Smooth muscle cell (in vitro differentiated cells): Measurements from ENCODE around the gene MSMP. TPM values are rescaled to one million over a fixed set of nuclear protein-coding genes. Genes with fewer than 3 reads are reported as not detected.

ENCODE experiments used
- DNase-seq: peaks from one replicate; lab custom pipeline; 2025; ENCODE audit not compliant: unreplicated experiment; lab: John Stamatoyannopoulos, UW
- H2AFZ ChIP-seq: fragments of 200-600 bp; sonication (generic); 2 replicates; pipeline ENCODE4 v1.6.0; 2016; ENCODE audit warnings: antibody characterized with exemption, low read depth, mild to moderate bottlenecking
- H3F3A ChIP-seq: fragments of 200-600 bp; sonication (generic); 2 replicates; pipeline ENCODE4 v1.6.0; 2017; ENCODE audit warnings: antibody characterized with exemption, low read depth
- H3K27ac ChIP-seq: fragments of 200-600 bp; sonication (generic); 2 replicates; pipeline ENCODE4 v1.5.1; 2016; ENCODE audit warnings: low read depth, mild to moderate bottlenecking
- H3K27me3 ChIP-seq: fragments of 200-600 bp; sonication (generic); 2 replicates; pipeline ENCODE4 v1.6.1; 2016; ENCODE audit warnings: low read depth, mild to moderate bottlenecking
- H3K36me3 ChIP-seq: fragments of 200-600 bp; sonication (generic); 2 replicates; pipeline ENCODE4 v1.5.1; 2016; ENCODE audit warnings: low read depth
- H3K4me1 ChIP-seq: fragments of 200-600 bp; sonication (generic); 2 replicates; pipeline ENCODE4 v1.5.1; 2016; ENCODE audit warnings: low read depth
- H3K4me2 ChIP-seq: fragments of 200-600 bp; sonication (generic); 2 replicates; pipeline ENCODE4 v1.6.0; 2016; ENCODE audit warnings: mild to moderate bottlenecking
- H3K4me3 ChIP-seq: fragments of 200-600 bp; sonication (generic); 2 replicates; pipeline ENCODE4 v1.5.1; 2016; ENCODE audit warnings: mild to moderate bottlenecking
- H3K79me2 ChIP-seq: fragments of 200-600 bp; sonication (generic); 2 replicates; pipeline ENCODE4 v1.6.0; 2016; ENCODE audit warnings: low read depth, mild to moderate bottlenecking
- H3K9ac ChIP-seq: fragments of 200-600 bp; sonication (generic); 2 replicates; pipeline ENCODE4 v1.6.0; 2016; ENCODE audit warnings: low read depth
- H3K9me3 ChIP-seq: fragments of 200-600 bp; sonication (generic); replicated peaks from 2 replicates; pipeline ENCODE4 v1.5.1; 2016; ENCODE audit warnings: low read depth
- H4K20me1 ChIP-seq: fragments of 200-600 bp; sonication (generic); 2 replicates; pipeline ENCODE4 v1.6.0; 2016; ENCODE audit warnings: low read depth
- WGBS: methylation state at CpG from one replicate; pipeline ENCODE4 v1.1.7; 2016; ENCODE audit warnings: low lambda C conversion rate; 5-methylcytosine and 5-hydroxymethylcytosine counted together
- polyA plus RNA-seq: library from polyadenylated mRNA; unstranded; fragments of >200 nt; fragmentation: Nextera tagmentation; extraction: Ambion mirVana; gene quantifications from 2 replicates; pipeline ENCODE4 v1.2.1, GENCODE V29; 2016
- total RNA-seq: library from RNA; depleted of rRNA; stranded (reverse); fragments of >200 nt; gene quantifications from 2 replicates; pipeline ENCODE4 v1.2.3, GENCODE V29; 2014
- TF ChIP-seq, protein P1 (sequence below): fragments of 200-600 bp; sonication (generic); IDR thresholded peaks from 2 replicates; pipeline ENCODE4 v1.5.1; 2017; ENCODE audit warnings: borderline replicate concordance, mild to moderate bottlenecking, antibody characterized with exemption; ENCODE audit not compliant: insufficient read depth, poor library complexity, severe bottlenecking

Gene MSMP
- total and polyA plus RNA-seq, 2 experiments from 2014 or later, result not detected

DNA sequence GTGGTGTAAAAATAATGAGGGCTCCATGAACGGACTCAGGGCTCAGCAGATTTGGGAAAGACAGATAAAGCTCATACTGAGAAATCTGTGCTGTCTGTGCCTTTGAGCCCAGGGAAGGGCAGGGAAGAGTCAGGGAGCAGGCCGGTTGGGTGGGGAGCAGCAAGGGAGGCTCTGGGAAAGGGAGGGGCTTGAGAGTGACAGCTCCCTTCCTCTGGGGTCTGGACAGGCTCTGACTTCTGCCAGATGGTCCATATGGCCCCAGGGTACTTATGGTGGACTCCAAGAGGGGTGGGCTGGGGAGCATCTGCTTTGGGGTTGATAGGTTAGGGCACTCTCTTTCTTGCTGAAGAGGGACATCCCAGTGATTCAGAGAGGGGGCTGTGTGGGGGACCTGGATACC is 39.4 kb upstream of the MSMP start:
- 73% methylated on average over 2 of the region's 2 CpGs for WGBS
- Histone ChIP-seq H3K79me2 (no peaks in the 10 kb centered on the region), H4K20me1 (no peaks in the 10 kb centered on the region), H3K27ac (no peak overlapping the region), H3K4me1 (peaks cover 12% of the 10 kb centered on the region), H3K9ac (no peak overlapping the region), H3K4me3 (no peak overlapping the region), H3K36me3 (no peaks in the 10 kb centered on the region), H3K9me3 (no peaks in the 10 kb centered on the region), H3F3A (no peaks in the 10 kb centered on the region), H3K27me3 (no peaks in the 10 kb centered on the region), H2AFZ (no peak overlapping the region), H3K4me2 (peak overlapping the region; percentile 91)
- no peak for DNase-seq
- TF ChIP-seq, protein P1, sequence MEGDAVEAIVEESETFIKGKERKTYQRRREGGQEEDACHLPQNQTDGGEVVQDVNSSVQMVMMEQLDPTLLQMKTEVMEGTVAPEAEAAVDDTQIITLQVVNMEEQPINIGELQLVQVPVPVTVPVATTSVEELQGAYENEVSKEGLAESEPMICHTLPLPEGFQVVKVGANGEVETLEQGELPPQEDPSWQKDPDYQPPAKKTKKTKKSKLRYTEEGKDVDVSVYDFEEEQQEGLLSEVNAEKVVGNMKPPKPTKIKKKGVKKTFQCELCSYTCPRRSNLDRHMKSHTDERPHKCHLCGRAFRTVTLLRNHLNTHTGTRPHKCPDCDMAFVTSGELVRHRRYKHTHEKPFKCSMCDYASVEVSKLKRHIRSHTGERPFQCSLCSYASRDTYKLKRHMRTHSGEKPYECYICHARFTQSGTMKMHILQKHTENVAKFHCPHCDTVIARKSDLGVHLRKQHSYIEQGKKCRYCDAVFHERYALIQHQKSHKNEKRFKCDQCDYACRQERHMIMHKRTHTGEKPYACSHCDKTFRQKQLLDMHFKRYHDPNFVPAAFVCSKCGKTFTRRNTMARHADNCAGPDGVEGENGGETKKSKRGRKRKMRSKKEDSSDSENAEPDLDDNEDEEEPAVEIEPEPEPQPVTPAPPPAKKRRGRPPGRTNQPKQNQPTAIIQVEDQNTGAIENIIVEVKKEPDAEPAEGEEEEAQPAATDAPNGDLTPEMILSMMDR, result no peak

DNA sequence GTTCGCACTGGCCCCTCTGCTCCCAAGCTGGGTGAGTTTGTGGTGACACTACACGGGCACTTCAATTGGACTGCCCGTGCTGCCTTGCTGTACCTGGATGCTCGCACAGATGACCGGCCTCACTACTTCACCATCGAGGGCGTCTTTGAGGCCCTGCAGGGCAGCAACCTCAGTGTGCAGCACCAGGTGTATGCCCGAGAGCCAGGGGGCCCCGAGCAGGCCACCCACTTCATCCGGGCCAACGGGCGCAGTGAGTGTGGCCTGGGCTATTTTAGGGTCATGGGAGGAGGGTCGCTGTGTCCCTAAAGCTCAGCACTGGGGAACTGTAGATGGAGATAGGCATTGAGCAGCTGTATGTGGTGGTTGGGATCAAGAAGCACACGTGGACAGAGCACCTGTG is 38.8 kb upstream of the MSMP start:
- Histone ChIP-seq H4K20me1 (no peaks in the 10 kb centered on the region), H3K4me2 (peak overlapping the region; percentile 91), H3K4me3 (no peak overlapping the region), H3K27me3 (no peaks in the 10 kb centered on the region), H3K36me3 (no peaks in the 10 kb centered on the region), H3K4me1 (peaks cover 12% of the 10 kb centered on the region), H3K27ac (no peak overlapping the region), H2AFZ (no peak overlapping the region), H3F3A (no peaks in the 10 kb centered on the region), H3K9me3 (no peaks in the 10 kb centered on the region), H3K79me2 (no peaks in the 10 kb centered on the region), H3K9ac (no peak overlapping the region)
- TF ChIP-seq, protein P1, result no peak
- 92% methylated on average over 14 of the region's 14 CpGs for WGBS
- DNase-seq, result no peak

DNA sequence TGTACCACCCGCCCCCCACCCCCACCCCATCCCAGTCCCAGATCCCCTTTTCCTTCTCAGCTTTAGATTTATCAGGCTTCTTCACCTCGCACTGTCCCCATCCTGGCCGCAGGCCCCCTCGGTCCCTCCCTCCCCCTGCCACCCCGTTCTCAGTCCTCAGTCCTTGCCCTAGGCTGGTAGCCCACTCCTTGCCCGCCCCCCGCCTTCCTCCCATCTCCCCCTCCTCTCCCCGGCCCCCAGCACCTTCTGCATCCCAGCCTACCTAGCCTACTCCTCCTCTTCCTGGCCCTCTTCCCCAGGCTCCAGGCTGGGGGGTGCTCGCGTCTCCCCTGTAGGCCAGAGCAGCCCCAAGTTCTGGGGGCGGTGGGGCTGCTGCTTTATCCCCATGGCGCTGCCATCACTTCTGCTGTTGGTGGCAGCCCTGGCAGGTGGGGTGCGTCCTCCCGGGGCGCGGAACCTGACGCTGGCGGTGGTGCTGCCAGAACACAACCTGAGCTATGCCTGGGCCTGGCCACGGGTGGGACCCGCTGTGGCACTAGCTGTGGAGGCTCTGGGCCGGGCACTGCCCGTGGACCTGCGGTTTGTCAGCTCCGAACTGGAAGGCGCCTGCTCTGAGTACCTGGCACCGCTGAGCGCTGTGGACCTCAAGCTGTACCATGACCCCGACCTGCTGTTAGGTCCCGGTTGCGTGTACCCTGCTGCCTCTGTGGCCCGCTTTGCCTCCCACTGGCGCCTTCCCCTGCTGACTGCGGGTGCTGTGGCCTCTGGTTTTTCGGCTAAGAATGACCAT is 38.1 kb upstream of the MSMP start:
- H3K4me2 ChIP-seq, result peak overlapping the region; percentile 91
- H3F3A ChIP-seq, result no peaks in the 10 kb centered on the region
- H3K4me3 ChIP-seq, result peak overlapping the region; percentile 57
- TF ChIP-seq, protein P1, result no peak
- H3K36me3 ChIP-seq, result no peaks in the 10 kb centered on the region
- H3K4me1 ChIP-seq, result peaks cover 12% of the 10 kb centered on the region
- WGBS, result 87% methylated on average over 33 of the region's 34 CpGs
- H3K9me3 ChIP-seq, result no peaks in the 10 kb centered on the region
- H3K27me3 ChIP-seq, result no peaks in the 10 kb centered on the region
- H3K79me2 ChIP-seq, result no peaks in the 10 kb centered on the region
- H3K27ac ChIP-seq, result no peak overlapping the region
- H3K9ac ChIP-seq, result no peak overlapping the region
- H4K20me1 ChIP-seq, result no peaks in the 10 kb centered on the region
- DNase-seq, result no peak
- H2AFZ ChIP-seq, result no peak overlapping the region
